DLD1 (cell line): Measurements from ENCODE around the gene ISG20.
"Not testable (repeated sequence)": the region's sequence is repeated elsewhere in the genome, so short reads cannot be mapped to it uniquely, and the experiment has no call there.

ENCODE experiments used
- in situ Hi-C: cut with HindIII; loops from 2 replicates; pipeline ENCODE4 v1.10.0; 2017; ENCODE audit warnings: low sequenced_read_pairs

Gene ISG20

DNA sequence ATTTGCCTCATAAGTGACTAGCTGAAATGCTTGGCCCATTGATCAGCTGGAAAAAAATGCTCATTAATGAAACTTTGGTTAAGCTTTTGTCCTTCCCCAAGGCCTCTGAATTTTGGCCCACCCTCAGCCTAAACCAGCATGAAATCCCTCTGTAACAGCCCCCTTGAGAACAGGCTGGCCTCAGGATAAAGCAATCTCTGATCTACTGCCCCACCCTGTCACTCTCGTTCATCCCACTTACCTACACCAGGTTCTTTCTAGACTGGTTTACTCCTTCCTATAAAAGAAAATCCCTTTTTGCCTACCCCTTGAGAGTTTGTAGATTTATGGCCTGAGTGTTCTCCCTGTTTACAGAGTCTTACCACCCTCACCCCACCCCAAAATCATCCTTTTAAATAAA, 21.0 kb upstream of the ISG20 start:
- in situ Hi-C loops, result no loop called here

DNA sequence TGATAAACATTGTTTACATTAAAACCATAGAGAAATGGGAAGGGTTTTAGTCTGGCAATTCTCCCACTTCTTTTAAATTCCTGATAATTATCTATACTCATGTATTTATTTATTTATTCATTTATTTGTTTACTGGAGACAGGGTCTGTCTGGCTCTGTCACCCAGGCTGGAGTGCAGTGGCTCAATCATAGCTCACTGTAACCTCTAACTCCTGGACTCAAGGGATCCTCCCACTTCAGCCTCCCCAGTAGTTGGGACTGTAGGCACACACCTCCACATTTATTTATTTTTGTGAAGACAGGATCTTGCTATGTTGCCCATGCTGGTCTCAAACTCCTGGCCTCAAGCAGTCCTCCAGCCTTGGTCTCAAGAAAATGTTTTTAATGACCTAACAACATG, 20.1 kb upstream of the ISG20 start:
- in situ Hi-C loops, result no loop called here

- in situ Hi-C loops, result no loop called here
Measured at GRCh38 chr15:88619796-88620195, 19.0 kb upstream of the ISG20 start.

DNA sequence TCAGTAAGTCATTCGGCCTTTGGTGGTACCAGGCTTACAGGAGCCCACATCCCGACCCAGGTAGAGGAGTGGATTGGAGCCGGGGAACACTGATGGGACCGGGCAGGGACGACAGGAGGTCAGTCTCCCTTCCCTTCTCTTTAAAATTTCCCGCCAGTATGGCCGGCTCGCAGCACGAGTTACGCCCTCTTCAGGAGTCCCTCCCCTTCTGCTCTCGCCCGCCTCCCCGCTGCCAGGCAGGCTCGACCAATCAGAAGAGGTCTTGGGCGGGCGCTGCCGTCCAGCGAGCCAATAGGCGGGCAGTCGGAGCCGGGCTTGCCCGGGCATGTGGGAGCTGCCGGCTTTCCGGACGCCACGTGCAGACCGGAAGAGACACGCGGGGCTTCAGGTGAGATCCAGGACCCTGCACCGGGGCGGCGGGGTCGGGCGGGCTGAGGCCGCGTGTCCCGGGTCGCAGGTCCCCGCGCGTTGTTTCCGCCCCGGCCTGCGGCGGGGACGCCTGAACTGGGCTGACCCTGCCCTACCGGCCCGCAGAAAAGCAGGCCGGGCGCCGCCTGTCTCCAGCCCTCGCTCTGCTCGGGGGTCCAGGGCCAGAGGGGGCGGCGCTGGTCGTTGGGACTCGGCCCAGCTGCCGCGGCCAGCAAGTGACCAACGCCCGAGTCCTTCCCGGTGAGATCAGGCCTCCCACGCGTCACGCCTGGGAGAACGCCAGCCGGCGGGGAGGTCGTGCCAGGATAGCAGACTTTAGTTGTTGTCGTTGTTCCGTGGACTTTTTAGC, 17.6 kb upstream of the ISG20 start, which contains the start of gene AEN:
Gene AEN (plus strand): TSS at position 346 of the 778 bp plus-strand sequence. CDS start 4,870 bp downstream, outside the sequence.
- in situ Hi-C loops, result no loop called here

GRCh38 chr15:88621789-88622604, 16.8 kb upstream of the ISG20 start:
- in situ Hi-C loops, result no loop called here

- in situ Hi-C loops, result no loop called here
Measured at GRCh38 chr15:88622605-88622975, 16.2 kb upstream of the ISG20 start.

DNA sequence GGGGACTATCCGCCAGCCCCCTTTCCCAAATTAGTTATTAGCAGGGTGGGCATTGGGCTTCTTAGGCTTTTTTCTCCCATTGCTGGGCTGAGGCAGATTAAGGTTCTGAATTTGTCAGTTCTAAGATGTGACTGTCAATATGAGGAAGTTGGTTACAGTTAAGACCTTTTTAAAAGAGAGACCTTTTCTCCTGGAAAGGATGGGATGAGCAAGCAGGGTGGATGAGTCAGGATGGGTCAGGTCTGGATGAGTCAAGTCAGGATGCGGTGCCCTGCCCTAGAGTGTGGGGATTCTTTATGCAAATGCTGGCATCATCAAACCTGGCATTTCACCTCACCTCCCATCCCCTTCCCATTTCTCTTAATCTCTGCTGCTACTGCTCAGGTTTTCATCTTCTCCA, 15.8 kb upstream of the ISG20 start:
- in situ Hi-C loops, result no loop called here

DNA sequence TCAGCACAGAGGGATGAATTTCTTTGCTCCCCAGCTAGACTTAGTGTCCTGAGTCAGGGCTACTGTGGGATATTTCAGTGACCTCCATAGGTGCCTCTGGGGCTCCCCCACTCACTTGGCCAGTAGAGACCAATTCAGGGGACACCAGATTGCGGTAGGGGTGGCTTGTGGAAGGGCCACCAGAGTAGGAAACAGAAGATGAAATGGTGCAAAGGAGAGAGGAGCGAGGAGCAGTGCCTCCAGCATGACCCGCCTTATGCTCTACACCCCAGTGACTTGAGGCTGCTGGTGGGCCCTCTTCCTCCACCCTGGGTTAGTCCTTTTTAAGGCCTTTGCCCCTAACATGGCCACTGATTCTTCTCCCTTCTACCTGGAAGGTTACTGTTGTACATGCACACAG, 15.2 kb upstream of the ISG20 start:
- in situ Hi-C loops, result no loop called here

GRCh38 chr15:88624156-88624970, 14.5 kb upstream of the ISG20 start:
- in situ Hi-C loops, result no loop called here

DNA sequence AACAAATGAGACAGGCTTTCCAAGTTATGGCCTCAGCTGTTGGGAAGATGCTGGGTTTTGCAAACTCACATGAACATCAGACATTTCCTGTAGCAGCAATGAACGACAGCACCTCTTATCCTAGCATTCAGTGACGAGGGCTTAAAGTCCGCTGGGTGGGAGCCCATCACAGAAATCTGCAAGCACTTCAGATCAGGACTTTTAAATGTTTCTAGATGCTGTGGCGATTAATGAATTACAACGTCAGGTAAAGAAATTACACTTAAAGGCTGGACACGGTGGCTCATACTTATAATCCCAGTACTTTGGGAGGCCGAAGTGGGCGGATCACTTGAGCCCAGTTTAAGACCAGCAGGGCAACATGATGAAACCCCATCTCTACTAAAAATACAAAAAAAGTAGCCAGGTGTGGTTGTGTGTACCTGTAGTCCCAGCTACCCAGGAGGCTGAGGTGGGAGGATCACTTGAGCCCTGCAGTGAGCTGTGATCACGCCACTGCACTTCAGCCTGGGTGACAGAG, 13.8 kb upstream of the ISG20 start:
- in situ Hi-C loops, result no loop called here

DNA sequence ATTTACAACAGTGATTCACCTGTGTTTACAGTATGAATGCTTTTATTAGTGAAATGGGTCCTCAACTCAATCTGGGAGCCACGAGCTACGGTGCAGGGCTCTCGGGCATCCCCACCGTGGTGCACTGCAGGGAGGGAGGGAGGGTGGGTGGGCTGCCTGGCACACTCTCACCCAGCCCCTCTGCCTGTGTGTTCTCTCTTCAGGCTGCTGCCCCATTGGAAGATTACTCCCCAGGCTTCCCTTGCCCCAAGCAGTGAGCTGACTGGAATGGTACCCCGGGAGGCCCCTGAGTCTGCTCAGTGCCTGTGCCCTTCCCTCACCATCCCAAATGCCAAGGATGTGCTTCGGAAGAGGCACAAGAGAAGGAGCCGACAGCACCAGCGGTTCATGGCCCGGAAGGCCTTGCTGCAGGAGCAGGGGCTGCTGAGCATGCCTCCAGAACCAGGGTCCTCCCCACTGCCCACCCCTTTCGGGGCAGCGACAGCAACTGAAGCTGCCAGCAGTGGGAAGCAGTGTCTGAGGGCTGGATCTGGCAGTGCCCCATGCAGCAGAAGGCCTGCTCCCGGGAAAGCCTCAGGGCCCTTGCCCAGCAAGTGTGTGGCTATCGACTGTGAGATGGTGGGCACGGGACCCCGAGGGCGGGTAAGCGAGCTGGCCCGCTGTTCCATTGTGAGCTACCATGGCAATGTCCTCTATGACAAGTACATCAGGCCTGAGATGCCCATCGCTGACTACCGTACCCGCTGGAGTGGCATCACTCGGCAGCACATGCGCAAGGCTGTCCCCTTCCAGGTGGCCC, 12.7 kb upstream of the ISG20 start:
- in situ Hi-C loops, result no loop called here

DNA sequence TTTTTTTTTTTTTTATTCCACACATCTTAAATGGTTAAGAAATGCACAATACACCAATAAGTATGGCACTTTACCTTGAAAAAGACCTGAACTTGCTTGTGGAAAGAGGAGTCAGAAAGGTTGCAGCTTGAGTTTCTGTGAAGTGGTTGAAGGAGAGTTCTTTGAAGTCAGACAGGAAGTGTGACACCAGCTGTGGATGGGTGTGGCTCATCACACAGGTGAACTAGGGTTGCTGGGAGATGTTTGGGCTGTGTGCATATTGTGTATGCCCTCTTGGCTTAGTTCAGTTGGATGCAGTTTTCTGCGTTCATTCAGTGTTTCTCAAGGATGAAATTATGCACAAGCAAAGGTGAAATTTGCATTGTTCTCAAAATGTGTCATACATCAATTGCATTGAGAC, 11.4 kb upstream of the ISG20 start:
- in situ Hi-C loops, result no loop called here

- in situ Hi-C loops, result no loop called here
Measured at GRCh38 chr15:88628018-88628654, 10.7 kb upstream of the ISG20 start.

- in situ Hi-C loops, result no loop called here
Measured at GRCh38 chr15:88629071-88629470, 9.7 kb upstream of the ISG20 start.

DNA sequence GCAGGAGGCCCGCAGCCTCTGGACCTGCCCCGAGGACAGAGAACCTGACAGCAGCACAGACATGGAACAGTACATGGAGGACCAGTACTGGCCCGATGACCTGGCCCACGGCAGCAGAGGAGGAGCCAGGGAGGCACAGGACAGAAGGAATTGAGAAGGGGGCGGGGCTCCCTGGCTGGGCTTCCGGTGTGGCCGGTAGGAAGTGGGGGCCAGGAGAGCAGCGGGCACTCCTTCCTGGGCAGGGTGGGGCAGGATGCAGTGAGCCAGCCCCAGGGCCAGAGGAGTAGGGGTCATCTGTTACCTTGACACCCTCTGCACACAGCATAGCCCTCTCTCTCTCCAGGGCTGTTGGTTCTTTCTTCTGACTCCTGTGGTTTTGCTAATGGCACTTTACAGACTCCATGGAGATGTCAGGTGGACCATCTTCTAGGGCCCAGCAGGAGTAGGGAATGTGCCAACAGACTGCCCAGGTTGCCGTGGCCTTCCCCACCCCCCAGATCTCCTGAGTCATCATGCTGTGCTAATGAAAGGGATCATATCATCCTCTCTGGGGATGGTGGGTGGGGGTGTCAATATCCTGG, 8.6 kb upstream of the ISG20 start:
- in situ Hi-C loops, result no loop called here

DNA sequence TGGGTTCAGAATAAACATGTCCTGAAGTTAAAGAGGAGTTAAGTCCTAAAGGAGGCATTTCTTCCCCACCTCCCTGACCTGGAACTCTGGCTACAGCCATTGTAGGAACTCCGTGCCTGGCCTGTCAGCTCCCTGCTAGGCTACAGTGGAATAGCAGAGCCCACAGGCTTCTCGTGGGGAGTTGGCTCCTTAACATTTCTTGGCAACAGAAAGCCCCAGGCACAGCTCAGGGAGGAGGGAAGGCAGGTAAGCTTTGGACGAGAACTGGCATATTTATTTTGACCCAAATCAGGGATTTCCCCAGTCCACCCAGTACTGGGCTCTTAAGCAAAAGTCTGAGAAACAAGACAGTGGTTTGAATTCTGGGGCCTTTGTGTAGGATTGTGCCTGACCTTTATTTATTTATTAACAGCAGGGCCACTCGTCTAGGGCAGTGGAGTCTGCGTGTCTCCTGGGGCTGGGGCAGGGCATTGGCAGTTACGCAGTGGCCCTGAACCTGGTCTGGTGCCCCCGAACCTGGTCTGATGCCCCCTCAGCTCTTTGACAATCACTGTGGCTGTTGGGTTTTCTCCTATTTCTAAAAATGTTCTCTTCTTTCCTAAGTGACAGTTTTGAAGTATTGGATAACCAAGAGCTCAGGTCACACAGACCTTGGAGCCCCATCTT, 7.9 kb upstream of the ISG20 start:
- in situ Hi-C loops, result no loop called here

DNA sequence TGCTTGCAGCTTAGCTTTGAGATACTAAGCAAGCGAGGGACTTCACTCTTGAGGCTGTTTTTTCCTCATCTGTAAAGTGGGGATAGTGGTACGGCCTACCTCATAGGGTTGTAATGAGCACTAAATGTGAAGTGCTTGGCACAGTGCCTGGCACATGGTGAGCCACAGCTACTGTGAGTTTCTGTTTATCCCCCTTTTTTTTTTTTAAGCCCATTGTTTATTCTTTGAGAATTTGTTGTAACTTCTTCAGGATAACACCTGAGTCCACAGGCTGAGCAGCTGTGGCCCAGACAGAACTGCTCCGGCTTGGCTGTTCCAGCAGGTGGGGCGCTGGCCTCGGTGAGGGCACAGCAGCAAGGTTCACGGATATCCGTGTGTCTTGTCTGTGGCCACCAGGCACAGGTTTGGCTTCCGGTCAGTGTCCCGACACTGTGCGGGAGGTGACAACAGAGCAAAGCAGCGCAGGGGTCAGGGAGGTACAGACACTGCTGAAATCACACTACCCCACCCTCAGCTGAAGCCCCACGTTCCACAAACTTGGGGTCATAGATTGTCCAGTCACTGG, 7.3 kb upstream of the ISG20 start:
- in situ Hi-C loops, result no loop called here

DNA sequence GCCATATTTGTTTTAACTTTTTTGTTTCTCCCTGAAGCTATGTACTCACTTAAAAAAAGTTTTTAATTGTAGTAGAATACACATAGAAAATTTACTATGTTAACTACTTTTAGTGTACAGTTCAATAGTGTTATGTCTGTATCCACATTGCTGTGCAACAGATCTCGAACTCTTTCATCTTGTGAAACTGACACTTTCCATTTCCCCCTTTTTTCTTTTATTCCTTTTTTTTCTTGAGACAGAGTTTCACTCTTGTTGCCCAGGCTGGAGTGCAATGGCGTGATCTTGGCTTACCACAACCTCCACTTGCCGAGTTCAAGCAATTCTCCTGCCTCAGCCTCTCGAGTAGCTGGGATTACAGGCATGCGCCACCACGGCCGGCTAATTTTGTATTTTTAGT, 6.0 kb upstream of the ISG20 start:
- in situ Hi-C loops, result not testable (repeated sequence)

- in situ Hi-C loops, result no loop called here
Measured at GRCh38 chr15:88634449-88634848, 4.4 kb upstream of the ISG20 start.
